ENCODE measurements around the gene POLR3H.
"Not testable (repeated sequence)": the region's sequence is repeated elsewhere in the genome, so short reads cannot be mapped to it uniquely, and the experiment has no call there.

The POLR3H gene

GRCh38 chr22:41563051-41563711 lies 18.9 kb upstream of the POLR3H start:
- no peak for DNase-seq

- no peak for DNase-seq
Observed at GRCh38 chr22:41562461-41562860, 18.2 kb upstream of the POLR3H start.

GRCh38 chr22:41561788-41562187 lies 17.5 kb upstream of the POLR3H start:
- DNase-seq = peak in 1 of 3 experiments; percentile 20

- DNase-seq = no peak
Observed at GRCh38 chr22:41561335-41561734, 17.1 kb upstream of the POLR3H start.

- no peak for DNase-seq
Observed at GRCh38 chr22:41560095-41560471, 15.8 kb upstream of the POLR3H start.

DNA sequence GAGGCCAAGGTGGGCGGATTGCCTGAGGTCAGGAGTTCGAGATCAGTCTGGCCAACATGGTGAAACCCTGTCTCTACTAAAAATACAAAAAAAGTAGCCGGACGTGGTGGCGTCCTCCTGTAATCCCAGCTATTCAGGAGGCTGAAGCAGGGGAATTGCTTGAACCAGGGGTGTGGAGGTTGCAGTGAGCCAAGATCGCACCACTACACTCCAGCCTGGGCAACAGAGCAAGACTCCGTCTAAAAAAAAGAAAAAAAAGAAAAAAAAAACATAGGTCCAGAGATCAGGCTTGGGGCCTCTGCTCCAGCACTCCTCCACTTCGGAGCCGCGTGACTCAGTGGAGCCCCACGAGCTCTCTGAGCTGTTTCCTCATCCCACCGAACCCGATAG lies 14.0 kb upstream of the POLR3H start:
- not testable (repeated sequence) for DNase-seq

DNA sequence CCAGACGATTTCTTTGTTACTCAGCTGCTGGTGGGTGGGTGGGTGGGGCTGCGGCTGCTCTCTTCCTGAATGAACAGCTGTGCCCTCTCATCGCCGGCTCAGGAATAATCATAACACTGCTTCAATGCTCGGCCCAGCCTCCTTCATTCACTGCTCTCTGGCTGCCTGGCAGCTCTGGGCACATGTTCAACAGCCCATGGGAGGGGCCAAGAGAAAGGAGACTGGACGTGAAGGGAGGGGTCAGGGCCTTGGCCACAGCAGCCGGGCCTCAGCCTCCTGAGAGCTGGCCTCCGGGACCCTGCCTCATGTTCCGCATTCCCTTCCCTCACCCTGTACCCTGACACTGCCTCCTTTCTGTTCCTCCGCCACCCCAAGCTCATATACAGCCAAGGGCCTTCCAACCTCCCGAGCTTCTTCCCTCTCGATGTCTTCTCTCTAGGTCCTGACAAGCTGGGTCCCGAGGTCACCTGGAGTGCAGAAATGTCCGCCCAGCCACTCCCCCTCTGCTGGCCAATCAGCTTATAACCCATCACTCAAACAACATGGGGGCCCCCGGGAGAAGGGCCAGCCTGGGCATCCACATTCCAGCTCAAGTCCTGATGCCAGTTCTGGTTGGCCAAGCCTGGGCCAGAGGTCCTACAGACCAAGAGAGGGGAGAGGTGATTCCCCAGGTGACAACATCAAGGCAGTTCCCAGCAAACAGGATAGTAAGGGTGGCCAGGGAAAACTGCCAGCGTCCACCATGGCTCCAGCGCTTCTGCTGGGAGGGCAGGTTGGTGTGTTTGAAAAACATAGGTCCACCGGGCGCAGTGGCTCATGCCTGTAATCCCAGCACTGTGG lies 13.4 kb upstream of the POLR3H start:
- peak; percentile 12 to 59 (median 20) for DNase-seq

DNA sequence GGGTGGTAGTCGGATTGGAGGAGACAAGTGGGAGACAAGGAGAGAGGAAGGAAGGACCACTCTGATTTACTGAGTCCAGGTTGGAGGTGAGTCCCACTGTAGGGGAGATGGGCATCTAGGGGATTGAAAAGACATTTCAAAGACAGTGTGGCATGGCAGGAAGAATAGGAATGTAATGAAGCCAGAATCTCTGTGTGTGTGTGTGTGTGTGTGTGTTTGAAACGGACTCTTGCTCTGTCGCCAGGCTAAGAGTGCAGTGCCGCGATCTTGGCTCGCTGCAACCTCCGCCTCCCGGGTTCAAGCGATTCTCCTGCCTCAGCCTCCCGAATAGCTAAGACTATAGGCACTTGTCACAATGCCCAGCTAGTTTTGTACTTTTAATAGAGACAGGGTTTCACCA lies 12.3 kb upstream of the POLR3H start:
- DNase-seq = no peak

DNA sequence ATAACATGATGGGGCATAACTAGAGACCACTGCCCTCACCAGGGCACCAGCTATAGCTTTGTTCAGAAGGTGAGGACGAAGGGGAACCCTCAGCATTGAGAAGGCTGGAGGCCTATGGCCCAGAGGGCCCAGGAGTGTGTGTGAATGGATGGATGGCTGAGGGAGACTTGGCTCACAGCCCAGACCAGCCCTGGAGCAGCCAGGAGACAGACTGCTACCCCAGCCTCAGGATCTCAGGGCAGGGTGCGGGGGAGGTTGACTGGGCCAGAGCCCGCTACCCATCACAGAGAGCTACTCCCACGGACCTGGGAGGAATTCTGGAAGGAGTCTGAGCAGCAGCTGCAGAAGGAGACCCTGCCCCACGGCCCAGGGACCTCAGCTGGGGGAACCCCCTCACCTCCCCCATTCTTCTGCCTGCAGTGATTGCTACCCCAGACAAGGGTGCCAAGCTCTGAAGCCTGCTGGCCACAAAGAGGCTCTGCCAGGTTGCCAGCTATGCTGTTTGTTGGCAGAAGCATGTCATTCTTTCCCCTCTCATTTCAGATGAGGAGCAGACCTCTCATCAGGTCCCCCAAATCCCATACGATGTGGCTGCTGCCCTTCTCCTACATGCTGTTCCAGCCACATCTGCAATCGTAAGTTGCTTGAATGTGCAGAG lies 11.2 kb upstream of the POLR3H start:
- no peak for DNase-seq

DNA sequence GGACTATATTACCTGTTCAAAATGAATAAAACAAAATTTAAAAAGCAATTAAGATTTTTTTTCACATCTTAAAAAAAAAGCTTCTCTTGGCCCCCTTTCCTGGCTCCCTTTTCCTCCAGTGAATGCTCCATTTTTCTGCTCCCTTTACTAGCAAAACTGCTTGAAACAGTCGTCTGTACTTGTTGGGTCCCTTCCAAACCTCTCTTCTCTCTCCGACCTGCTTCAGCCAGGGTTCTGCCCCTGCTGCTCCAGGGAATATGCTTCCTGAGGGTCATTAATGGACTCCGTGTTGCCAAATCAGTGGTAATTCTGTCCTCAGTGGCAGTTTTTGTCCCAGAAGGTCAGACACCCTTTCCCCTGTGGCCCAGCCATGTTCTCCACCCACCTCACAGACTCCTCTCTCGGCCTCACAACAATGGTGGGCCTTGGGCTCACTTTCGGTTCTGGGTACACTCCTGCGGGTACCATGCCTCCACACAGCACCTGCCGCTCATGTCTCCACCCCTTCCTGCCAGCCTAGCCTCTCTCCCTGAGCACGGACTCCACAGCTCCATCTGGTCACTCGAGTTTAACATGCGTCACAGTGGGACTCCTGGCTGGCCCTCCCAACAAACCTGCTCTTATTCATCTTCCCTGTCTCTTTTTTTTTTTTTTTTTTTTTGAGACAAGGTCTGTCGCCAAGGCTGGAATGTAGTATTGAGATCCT lies 7.8 kb upstream of the POLR3H start:
- peak in 1 of 3 experiments; percentile 3 for DNase-seq

- no peak for DNase-seq
Observed at GRCh38 chr22:41550952-41551491, 6.8 kb upstream of the POLR3H start.

DNA sequence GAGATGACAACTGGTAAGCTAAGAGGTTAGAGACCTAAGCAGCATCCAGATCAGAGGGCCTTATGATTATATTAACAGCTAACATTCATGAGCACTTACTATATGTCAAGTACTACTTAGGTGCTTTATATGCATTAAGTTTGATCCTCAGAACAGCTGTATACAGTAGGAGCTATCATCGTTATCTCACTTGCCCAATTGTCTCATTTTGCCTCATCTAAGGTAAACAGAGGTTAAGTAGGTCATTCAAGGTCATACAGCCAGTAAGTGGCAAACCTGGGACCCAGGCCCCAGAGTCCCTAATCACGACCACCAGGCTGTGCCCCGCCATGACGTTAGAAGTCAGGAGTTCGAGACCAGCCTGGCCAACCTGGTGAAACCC lies 4.6 kb upstream of the POLR3H start:
- no peak for DNase-seq

GRCh38 chr22:41544671-41545476 lies 604 bp upstream of the POLR3H start:
- DNase-seq = no peak

- no peak for DNase-seq
Observed at GRCh38 chr22:41542224-41542623, 2.0 kb downstream of the POLR3H start.

- DNase-seq = no peak
Observed at GRCh38 chr22:41541484-41541883, 2.8 kb downstream of the POLR3H start.

- no peak for DNase-seq
Observed at GRCh38 chr22:41540365-41540764, 3.9 kb downstream of the POLR3H start.

- no peak for DNase-seq
Observed at GRCh38 chr22:41540006-41540315, 4.3 kb downstream of the POLR3H start.

DNA sequence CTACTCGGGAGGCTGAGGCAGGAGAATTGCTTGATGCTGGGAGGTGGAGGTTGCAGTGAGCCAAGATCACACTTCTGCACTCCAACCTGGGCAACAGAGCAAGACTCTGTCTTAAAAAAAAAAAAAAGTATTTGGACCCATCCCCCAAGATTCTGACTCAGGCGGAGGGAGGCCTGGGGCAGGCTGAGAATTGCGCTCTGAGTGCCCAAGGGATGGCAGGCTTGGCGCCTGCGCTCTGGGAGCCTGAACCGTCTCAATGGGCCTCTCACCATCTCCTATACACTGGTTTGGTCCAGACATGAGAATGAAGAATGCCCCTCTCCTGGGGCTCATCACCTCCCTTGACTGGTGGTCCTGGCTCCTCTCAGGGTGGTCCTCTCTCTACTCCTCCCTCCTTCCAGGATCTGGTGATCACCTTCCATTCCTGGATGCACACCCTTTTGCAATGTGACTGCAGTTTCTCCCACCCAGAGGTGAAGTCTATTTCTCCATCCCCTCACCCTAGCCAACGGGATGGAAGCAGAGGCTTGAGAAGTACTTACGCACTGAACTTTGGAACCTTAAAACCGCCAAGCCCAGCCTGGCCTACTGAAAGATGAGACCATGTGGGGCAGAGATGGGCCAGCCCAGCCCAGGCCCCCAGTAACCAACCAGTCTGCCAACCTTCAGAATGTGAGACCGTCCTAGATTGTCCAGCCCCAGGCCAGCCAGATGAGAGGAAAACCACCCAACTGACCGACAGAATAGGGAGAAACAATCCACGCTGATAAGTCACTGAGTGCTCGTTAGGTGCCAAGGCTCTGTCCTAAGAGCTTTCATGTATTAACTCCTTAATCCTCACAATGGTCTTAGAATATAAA lies 4.9 kb downstream of the POLR3H start:
- DNase-seq = no peak

- DNase-seq = no peak
Observed at GRCh38 chr22:41538583-41538982, 5.7 kb downstream of the POLR3H start.

DNA sequence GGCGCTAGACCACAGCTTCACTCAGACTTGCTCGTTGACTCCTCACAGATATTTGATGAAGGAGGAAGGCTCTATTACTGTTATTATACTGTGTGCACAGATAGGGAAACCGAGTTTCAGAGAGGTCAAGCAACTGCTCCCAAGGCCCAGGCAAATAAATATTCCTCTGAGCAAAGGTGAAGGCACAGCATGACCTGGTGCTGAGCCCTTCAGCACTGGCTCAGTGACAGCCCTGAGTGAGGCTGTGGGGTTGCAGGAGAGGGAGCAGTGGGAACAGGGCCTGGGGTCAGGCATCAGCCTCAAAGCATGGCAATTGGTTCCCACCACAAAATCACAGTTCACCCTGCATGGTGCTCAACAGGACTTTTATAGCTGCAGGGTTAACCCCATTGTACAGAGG lies 7.1 kb downstream of the POLR3H start:
- no peak for DNase-seq

DNA sequence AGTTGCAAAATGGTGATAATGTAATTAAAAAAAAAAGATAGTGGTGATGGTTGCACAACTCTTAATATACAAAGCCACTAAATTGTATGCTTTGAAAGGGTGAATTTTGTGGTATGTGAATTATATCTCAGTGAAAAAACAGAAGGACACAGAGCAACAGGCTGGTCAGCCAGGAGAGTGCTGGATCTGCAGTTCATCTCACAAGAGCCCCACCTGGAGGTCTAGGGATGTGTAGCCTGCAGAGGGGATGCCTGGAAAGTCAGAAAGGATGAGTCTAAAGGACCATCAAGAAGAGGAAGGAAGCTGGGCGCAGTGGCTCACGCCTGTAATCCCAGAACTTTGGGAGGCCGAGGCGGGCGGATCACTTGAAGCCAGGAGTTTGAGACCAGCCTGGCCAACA lies 9.0 kb downstream of the POLR3H start:
- DNase-seq = peak in 1 of 3 experiments; percentile 1

Data from NCI-H1417 (cell line).